Esophagus squamous epithelium (tissue), 4 donors: ENCODE results near the gene NQO2.
"Not testable (repeated sequence)": the region's sequence is repeated elsewhere in the genome, so short reads cannot be mapped to it uniquely, and the experiment has no call there.

Experiments used
- POLR2A ChIP-seq, 4 donors: fragments of 450-650 bp; IDR thresholded peaks; one replicate each; pipeline ENCODE4 v1.6.1; 2017; ENCODE audit warnings: antibody characterized with exemption in 4 of 4, mild to moderate bottlenecking in 4 of 4, moderate library complexity in 3 of 4
- TF ChIP-seq, protein P1 (sequence below), 6 experiments: fragments of 450-650 bp in 4 of 6; fragments of 200-600 bp in 2 of 6; sonication (generic) in 2 of 6; IDR thresholded peaks; one replicate each; pipeline ENCODE4 v1.5.1; 2016 to 2019; ENCODE audit warnings: antibody characterized with exemption in 6 of 6, mild to moderate bottlenecking in 4 of 6, moderate library complexity in 4 of 6

GRCh38 chr6:3055158-3055499 is 55.4 kb downstream of the NQO2 start:
- TF ChIP-seq POLR2A (IDR thresholded peaks at IDR 0.05) = not testable (repeated sequence)
- TF ChIP-seq, protein P1, sequence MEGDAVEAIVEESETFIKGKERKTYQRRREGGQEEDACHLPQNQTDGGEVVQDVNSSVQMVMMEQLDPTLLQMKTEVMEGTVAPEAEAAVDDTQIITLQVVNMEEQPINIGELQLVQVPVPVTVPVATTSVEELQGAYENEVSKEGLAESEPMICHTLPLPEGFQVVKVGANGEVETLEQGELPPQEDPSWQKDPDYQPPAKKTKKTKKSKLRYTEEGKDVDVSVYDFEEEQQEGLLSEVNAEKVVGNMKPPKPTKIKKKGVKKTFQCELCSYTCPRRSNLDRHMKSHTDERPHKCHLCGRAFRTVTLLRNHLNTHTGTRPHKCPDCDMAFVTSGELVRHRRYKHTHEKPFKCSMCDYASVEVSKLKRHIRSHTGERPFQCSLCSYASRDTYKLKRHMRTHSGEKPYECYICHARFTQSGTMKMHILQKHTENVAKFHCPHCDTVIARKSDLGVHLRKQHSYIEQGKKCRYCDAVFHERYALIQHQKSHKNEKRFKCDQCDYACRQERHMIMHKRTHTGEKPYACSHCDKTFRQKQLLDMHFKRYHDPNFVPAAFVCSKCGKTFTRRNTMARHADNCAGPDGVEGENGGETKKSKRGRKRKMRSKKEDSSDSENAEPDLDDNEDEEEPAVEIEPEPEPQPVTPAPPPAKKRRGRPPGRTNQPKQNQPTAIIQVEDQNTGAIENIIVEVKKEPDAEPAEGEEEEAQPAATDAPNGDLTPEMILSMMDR (IDR thresholded peaks at IDR 0.05) = not testable (repeated sequence)
